GM18907 (cell line): ENCODE measurements around the gene ANKRD10.

ENCODE experiments used
- ATAC-seq: cut with Tn5 transposase; IDR thresholded peaks from one replicate; pipeline ENCODE4 v1.9.1; 2021; ENCODE audit warnings: mild to moderate bottlenecking, moderate library complexity; ENCODE audit not compliant: unreplicated experiment

The ANKRD10 gene

DNA sequence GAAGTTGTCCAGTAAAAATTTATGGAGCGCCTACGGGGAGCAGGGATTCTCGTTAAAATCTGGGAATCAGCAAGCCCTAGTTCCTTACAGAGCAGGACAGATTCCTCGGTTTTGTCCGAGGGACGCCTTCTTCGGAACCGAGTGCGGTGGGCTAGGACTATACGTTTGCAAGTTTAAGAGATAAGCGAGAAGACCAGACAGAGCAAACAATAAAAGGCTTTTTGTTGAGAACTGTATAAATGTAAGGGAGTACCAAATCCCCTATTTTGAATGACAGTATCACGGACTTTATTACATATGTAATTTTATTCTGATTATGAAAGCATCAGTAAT lies 971 bp upstream of the ANKRD10 start:
- no peak for ATAC-seq

DNA sequence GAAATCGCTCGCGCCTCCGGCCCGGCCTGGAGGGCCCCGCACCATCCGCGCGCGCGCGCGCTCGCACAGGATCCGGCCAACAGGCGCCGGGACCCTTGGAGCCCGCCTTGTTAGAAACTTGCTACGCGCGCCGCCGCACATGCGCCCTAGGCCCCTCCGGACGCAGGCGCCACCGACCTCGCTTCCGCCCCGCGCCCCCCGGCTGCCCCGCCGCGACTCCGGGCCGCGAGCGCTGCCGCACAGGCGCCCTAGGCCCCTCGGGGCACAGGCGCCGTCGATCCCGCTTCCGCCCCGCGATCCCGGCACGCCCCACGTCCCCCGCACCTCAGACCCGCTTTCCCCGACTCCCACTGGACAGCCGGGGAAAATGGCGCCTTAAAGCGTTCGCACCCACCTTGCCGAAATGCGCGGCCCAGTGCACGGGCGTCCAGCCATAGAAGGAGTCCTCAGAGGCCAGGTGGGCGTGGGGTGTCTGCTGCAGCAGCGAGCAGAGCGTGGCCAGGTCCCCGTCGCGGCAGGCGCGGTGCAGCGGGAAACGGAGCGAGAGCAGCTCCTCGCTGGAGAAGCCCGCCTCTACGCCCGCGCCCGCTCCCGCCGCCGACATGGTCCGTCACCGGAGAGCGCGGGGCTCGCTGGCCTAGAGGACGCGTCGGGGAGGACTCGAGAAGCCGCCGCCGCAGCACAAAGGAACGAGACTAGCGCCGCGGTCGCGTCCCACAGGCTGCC lies 375 bp downstream of the ANKRD10 start:
- peak; percentile 39 for ATAC-seq

DNA sequence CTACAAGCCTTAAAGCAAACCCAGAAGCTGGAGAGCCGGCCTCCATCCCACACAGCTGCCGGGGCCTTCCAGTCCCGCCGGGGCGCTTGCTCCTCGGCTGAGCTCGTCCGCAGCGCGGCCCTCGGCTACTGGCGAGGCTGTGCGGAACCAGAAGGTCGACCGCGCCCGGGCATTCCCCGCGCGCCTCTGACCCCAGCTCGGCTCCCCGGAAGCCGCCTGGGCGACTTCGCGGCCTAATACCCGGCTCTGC lies 863 bp downstream of the ANKRD10 start:
- ATAC-seq = no peak

GRCh38 chr13:110913322-110914080 lies 1.4 kb downstream of the ANKRD10 start:
- no peak for ATAC-seq

DNA sequence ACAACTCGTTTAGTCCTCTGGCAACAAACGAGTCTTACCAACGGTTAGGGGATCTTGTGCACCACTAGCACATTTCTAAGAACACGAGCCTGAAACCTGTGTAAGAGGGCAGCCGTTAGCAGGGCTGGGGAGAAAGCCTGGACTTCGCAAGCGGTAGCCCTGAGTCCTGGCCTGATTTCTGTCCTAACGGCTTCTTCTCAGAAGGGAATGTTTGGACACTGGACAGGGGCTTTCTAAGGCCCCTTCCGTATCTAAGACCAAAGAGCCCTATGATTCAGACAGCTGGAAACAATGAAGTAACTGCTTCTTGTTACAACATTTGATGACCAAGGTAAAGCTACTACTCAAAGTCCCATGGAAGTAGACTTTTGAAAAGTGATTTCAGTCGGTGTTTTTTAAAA lies 2.2 kb downstream of the ANKRD10 start:
- no peak for ATAC-seq

GRCh38 chr13:110911880-110912279 lies 3.0 kb downstream of the ANKRD10 start:
- no peak for ATAC-seq

GRCh38 chr13:110910013-110910890 lies 4.6 kb downstream of the ANKRD10 start:
- ATAC-seq = no peak

DNA sequence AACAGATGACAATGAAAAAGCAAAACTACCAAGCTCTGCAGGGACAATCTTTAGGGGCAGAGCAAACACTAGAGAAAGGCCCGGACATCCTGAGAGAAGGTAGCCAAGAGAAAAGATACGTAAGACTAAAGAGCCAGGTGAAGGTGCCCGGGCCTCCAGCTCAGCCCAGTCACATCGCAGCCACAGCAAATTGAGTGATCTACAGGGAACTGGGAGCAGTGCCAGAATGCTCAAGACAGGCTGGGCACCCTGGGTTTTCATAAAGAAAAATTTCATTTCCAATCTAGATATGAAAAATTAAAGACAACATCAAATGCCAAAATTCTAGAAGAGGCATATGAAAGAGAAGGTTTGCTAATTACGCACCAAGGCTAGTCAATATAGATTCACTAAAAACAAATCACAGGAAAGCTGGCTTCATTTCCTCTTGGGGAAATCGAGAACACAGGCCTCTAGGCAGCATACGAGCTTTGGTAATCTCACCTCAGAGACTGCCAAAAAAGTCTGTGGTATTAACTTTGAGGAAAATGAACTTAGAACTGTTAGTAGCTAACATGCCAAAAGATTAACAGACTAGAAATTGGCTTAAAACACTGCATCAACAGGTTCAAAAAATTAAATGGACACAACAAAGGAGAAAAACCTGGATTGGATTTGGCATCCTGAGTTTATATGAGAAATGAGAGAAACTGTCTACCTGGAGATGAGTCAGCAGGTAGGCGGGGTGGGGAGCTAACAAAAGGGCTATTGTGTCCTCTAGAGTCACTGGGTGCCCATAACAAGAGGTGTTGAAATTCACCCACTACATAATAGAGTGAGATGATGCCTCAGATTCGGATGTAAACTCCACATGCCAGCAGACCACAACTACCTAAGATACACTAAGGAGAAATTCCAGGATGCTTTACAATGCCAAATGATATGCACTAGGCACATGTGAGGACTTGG lies 6.6 kb downstream of the ANKRD10 start:
- ATAC-seq = peak; percentile 32

DNA sequence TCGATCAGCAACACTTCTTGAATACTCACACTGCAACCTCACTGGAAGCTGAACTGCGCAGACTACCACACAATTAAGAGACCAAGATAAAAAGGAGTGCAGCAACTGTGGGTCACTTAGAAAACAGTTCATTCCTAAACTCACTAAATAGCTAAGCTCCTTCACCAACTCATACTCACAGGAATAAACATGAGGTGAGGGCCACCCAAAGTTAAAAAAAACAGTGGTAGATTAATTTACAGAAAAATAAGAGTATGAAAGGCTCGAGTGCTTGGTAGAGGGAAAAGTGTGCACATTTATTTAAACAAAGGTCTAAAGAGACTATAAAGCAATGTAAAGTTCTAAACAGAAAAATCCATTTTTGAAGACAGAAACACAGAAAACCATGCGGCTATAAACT lies 7.6 kb downstream of the ANKRD10 start:
- ATAC-seq = no peak

- ATAC-seq = no peak
These were observed 10.1 kb downstream of the ANKRD10 start for GRCh38 chr13:110904748-110905147.

DNA sequence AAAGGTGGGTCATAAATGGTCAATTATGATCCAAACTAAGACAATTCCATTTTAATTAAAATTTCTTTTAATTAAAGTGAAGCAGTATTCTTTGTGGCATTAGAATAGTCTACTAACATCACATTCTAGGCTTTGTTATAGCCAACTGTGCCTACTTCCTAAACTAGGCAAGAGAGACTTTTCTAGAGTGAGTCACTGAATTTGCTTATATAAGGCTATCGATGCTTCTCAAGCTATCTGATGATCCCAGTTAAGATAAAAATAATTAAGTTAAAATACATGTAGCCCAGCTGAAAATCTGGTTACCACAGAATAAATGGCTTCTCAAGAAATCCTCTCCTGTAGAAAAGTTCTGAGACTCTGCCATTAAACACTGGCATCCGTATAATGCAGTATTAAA lies 12.5 kb downstream of the ANKRD10 start:
- no peak for ATAC-seq

GRCh38 chr13:110897521-110897920 lies 17.3 kb downstream of the ANKRD10 start:
- ATAC-seq = no peak

- no peak for ATAC-seq
These were observed 17.9 kb downstream of the ANKRD10 start for GRCh38 chr13:110897014-110897413.

- no peak for ATAC-seq
These were observed 20.8 kb downstream of the ANKRD10 start for GRCh38 chr13:110894086-110894485.

DNA sequence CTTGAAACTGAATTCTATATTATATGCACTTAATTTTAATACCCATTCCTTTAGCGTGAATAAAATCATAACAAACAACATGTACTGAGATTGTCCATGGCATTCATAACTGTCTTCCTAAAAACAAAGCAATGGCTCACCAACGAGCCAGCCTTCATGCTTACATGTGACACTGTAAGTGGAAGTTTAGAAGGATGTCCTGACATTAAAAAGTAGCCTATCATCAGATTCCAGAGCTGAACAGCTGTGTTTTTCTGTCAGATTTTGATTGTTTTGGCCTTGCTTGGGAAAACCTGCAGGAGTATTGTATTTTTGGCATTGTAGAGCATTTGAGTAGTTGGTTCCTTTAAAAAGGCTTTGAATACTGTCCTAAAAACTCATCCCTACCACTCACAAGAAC lies 21.3 kb downstream of the ANKRD10 start:
- ATAC-seq = no peak

DNA sequence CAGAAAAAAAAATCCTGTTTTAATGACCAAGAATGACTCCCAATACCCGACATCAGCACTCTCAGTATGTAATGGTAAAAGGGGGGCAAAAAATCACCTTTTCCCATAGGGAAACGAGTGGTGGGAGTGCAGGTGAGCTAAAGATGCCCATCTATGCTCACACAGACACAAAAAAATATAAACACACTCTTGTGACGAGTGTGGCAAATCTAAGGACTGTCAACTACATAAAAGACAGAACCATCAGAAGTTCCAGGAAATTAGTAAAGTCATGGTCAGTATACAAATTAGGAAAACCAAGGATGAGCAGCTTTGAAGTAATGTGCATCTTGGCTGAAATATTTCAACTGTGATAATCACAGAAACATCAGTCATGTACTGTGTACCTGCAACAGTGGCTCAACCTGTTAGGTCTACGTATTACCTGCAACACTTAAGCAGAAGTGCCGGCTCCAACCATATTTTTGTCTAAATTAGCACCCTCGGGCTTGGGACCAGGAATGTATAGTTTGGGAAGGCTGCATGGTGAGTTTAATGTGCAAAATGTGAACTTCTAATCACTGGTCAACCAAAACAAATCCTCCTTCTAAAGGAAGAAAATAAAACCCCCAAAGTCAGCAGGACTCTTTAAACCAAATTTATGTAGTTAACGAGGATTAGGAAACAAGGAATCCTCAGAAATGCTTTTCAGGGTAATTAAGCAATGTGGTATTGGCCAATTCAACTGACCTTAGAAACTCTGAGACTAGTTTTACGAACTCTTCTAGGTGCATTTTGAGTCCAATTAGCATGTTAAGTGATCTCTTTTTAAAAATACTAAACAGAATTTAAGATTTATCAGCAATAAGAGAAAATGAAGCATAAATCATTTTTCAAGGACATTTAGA lies 24.3 kb downstream of the ANKRD10 start:
- no peak for ATAC-seq

GRCh38 chr13:110888390-110888789 lies 26.5 kb downstream of the ANKRD10 start:
- ATAC-seq = no peak

- ATAC-seq = no peak
These were observed 27.1 kb downstream of the ANKRD10 start for GRCh38 chr13:110887597-110888333.
